HepG2 (cell line): ENCODE results near the gene HOXD4. TPM values are rescaled to one million over a fixed set of nuclear protein-coding genes. Genes with fewer than 3 reads are reported as not detected.

Experiments used
- ATF7-NPFF ChIP-seq: sonication (generic); formaldehyde crosslinking; IDR thresholded peaks from 2 replicates; pipeline ENCODE4 v1.8.1; 2023; ENCODE audit warnings: mild to moderate bottlenecking, low read depth, missing genetic modification reagents, moderate library complexity
- HES4 ChIP-seq: sonication (generic); formaldehyde crosslinking; IDR thresholded peaks from 2 replicates; pipeline ENCODE4 v1.9.0; 2021; ENCODE audit warnings: mild to moderate bottlenecking, missing genetic modification reagents, borderline replicate concordance
- HOXD1 ChIP-seq: sonication (generic); formaldehyde crosslinking; IDR thresholded peaks from 2 replicates; pipeline ENCODE4 v1.5.0; 2020; ENCODE audit warnings: missing genetic modification reagents
- NCOA5 ChIP-seq: sonication (generic); formaldehyde crosslinking; IDR thresholded peaks from 2 replicates; pipeline ENCODE4 v1.4.0; 2020; ENCODE audit warnings: missing genetic modification reagents
- NFE2L1 ChIP-seq: sonication (generic); formaldehyde crosslinking; IDR thresholded peaks from 2 replicates; pipeline ENCODE4 v1.4.0; 2020; ENCODE audit warnings: missing genetic modification reagents, mild to moderate bottlenecking, borderline replicate concordance
- NFE2L2 ChIP-seq: fragments of 150-350 bp; IDR thresholded peaks from 2 replicates; pipeline ENCODE4 v1.6.1; 2014; ENCODE audit warnings: low read length
- NFIC ChIP-seq: IDR thresholded peaks from 2 replicates; pipeline ENCODE4 v1.6.1; 2012; ENCODE audit warnings: mild to moderate bottlenecking, low read length, inconsistent platforms
- RXRB ChIP-seq: IDR thresholded peaks from 2 replicates; pipeline ENCODE4 v1.6.1; 2016; ENCODE audit warnings: borderline replicate concordance, missing genetic modification reagents, missing compliant biosample characterization
- SMYD3 ChIP-seq: sonication (generic); formaldehyde crosslinking; IDR thresholded peaks from 2 replicates; pipeline ENCODE4 v1.8.1; 2023; ENCODE audit warnings: mild to moderate bottlenecking, missing genetic modification reagents
- TBL1XR1 ChIP-seq: fragments of 150-350 bp; IDR thresholded peaks from 2 replicates; pipeline ENCODE4 v1.6.1; 2014; ENCODE audit warnings: borderline replicate concordance, low read length; ENCODE audit not compliant: partially characterized antibody
- ZBTB21 ChIP-seq: sonication (generic); formaldehyde crosslinking; IDR thresholded peaks from 2 replicates; pipeline ENCODE4 v1.4.0; 2020; ENCODE audit warnings: missing genetic modification reagents
- ZBTB3 ChIP-seq: sonication (generic); formaldehyde crosslinking; IDR thresholded peaks from 2 replicates; pipeline ENCODE4 v1.4.0; 2020; ENCODE audit warnings: low read depth, mild to moderate bottlenecking, moderate library complexity, missing genetic modification reagents, borderline replicate concordance
- ZFP36L1 ChIP-seq: sonication (generic); formaldehyde crosslinking; IDR thresholded peaks from 2 replicates; pipeline ENCODE4 v1.8.0; 2022; ENCODE audit warnings: mild to moderate bottlenecking, missing genetic modification reagents, moderate library complexity
- ZFP41 ChIP-seq: sonication (generic); formaldehyde crosslinking; IDR thresholded peaks from 2 replicates; pipeline ENCODE4 v1.4.0; 2020; ENCODE audit warnings: mild to moderate bottlenecking, missing genetic modification reagents, borderline replicate concordance
- ZKSCAN1 ChIP-seq: fragments of 150-350 bp; IDR thresholded peaks from 2 replicates; pipeline ENCODE4 v1.6.1; 2014; ENCODE audit warnings: low read length
- ZNF282 ChIP-seq: fragments of 450-650 bp; IDR thresholded peaks from 2 replicates; pipeline ENCODE4 v1.6.1; 2018; ENCODE audit not compliant: partially characterized antibody
- ZNF317 ChIP-seq: sonication (generic); formaldehyde crosslinking; IDR thresholded peaks from 2 replicates; pipeline ENCODE4 v1.5.0; 2020; ENCODE audit warnings: mild to moderate bottlenecking, missing genetic modification reagents
- ZNF766 ChIP-seq: sonication (generic); formaldehyde crosslinking; IDR thresholded peaks from 2 replicates; pipeline ENCODE4 v1.5.0; 2020; ENCODE audit warnings: missing genetic modification reagents, borderline replicate concordance
- ZNF883 ChIP-seq: sonication (generic); formaldehyde crosslinking; IDR thresholded peaks from 2 replicates; pipeline ENCODE4 v1.5.1; 2020; ENCODE audit warnings: mild to moderate bottlenecking, missing genetic modification reagents; ENCODE audit errors: not compliant biosample characterization
- ZSCAN31 ChIP-seq: sonication (generic); formaldehyde crosslinking; IDR thresholded peaks from 2 replicates; pipeline ENCODE4 v1.5.0; 2020; ENCODE audit warnings: low read depth, mild to moderate bottlenecking, missing genetic modification reagents
- polyA plus RNA-seq, 8 experiments: library from polyadenylated mRNA; depleted of rRNA in 3 of 8; stranded (reverse) in 7 of 8; unstranded in 1 of 8; fragments of >200 nt; fragmentation: Illumina TruSeq in 4 of 8; extraction: Trizol in 4 of 8; gene quantifications; 2 replicates each; pipeline versions ENCODE4 v1.2.1 to v1.2.3, GENCODE V29; 2011 to 2016; ENCODE audit warnings: low read depth in 4 of 8, missing spikeins in 1 of 8, mixed read lengths in 1 of 8; ENCODE audit not compliant: insufficient read depth in 1 of 8
- total RNA-seq, 5 experiments: library from RNA; depleted of rRNA; stranded (reverse); fragments of >200 nt; fragmentation: Illumina TruSeq; extraction: Trizol; gene quantifications; 2 replicates each; pipeline ENCODE4 v1.2.3, GENCODE V29; 2016; ENCODE audit warnings: low read depth in 1 of 5
- TF ChIP-seq, protein P1 (sequence below): conservative IDR thresholded peaks from 2 replicates; pipeline ENCODE4 v1.6.1; 2018; ENCODE audit warnings: missing genetic modification reagents
- TF ChIP-seq, protein P2 (sequence below): sonication (generic); formaldehyde crosslinking; IDR thresholded peaks from 2 replicates; pipeline ENCODE4 v1.8.0; 2022; ENCODE audit warnings: mild to moderate bottlenecking, missing genetic modification reagents; ENCODE audit not compliant: insufficient replicate concordance
- TF ChIP-seq, protein P3 (sequence below): sonication (generic); formaldehyde crosslinking; IDR thresholded peaks from 2 replicates; pipeline ENCODE4 v1.9.0; 2022; ENCODE audit warnings: low read depth, missing genetic modification reagents
- TF ChIP-seq, protein P4 (sequence below): sonication (generic); formaldehyde crosslinking; IDR thresholded peaks from 2 replicates; pipeline ENCODE4 v1.4.0; 2020; ENCODE audit warnings: mild to moderate bottlenecking, missing genetic modification reagents
- TF ChIP-seq, protein P5 (sequence below): sonication (generic); formaldehyde crosslinking; IDR thresholded peaks from 2 replicates; pipeline ENCODE4 v1.4.0; 2020; ENCODE audit warnings: missing genetic modification reagents, low read depth, mild to moderate bottlenecking, borderline replicate concordance

Gene HOXD4
- total and polyA plus RNA-seq, 2 of the 13 experiments (the other 11 are each of a cell fraction or from before 2014, with no cell fraction given): not detected

DNA sequence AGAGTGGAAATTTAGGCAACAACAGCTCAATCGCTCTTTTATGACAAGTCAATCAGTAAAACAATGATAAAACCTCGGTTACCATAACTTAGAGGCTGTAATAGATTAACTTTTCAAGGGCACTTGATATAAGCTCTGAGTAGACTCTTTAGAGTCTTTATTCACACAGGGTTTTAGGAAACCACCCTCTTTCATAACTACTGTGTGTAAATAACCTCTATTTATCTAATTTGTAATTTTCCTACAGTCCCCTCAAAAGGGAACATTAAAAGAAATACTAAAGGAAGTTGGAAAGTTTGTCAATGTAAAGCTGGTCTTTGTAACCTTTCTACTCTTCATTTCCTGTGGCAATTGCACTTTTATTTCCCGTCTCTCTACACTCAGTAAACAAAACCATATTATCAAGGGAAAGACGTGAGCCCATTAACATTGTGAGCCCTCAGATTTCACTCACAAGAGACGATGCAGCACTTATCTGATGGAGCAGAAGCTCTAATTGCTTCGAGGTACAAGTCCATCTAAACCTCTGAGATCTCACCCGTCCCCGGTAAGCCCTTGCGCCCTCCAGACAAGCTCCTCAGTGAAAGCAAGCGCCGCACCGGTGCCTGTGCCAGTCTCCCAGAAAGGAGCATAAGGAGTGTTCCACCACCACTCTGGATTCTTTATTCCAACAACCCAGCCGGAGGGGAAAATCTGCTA is 36.0 kb downstream of the HOXD4 start (continued):
- TF ChIP-seq, protein P1, sequence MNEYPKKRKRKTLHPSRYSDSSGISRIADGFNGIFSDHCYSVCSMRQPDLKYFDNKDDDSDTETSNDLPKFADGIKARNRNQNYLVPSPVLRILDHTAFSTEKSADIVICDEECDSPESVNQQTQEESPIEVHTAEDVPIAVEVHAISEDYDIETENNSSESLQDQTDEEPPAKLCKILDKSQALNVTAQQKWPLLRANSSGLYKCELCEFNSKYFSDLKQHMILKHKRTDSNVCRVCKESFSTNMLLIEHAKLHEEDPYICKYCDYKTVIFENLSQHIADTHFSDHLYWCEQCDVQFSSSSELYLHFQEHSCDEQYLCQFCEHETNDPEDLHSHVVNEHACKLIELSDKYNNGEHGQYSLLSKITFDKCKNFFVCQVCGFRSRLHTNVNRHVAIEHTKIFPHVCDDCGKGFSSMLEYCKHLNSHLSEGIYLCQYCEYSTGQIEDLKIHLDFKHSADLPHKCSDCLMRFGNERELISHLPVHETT: 0 out of 2 replicates have a peak, but pooled peaks have one; percentile 18
- TF ChIP-seq ZFP36L1 (CRISPR knock-in tag) (0 out of 2 replicates have a peak, but pooled peaks have one; percentile 41), ZNF317 (CRISPR knock-in tag) (no peak; the same call in 1 of the 2 replicates), ZNF766 (no peak), TBL1XR1 (no peak), ZFP41 (CRISPR knock-in tag) (no peak), ATF7-NPFF (CRISPR knock-in tag) (no peak), ZKSCAN1 (no peak), ZSCAN31 (0 out of 2 replicates have a peak, but pooled peaks have one; percentile 77), HOXD1 (CRISPR knock-in tag) (peak; percentile 95), SMYD3 (CRISPR knock-in tag) (peak; percentile 85; the same call in 1 of the 2 replicates), NCOA5 (CRISPR knock-in tag) (no peak), RXRB (no peak; the same call in 1 of the 2 replicates), HES4 (CRISPR knock-in tag) (no peak), ZNF282 (no peak), ZNF883 (peak; percentile 36), NFE2L1 (CRISPR knock-in tag) (no peak), NFIC (peak; percentile 89), ZBTB21 (CRISPR knock-in tag) (no peak), NFE2L2 (no peak), ZBTB3 (CRISPR knock-in tag) (no peak; the same call in 1 of the 2 replicates)
- TF ChIP-seq, protein P2, sequence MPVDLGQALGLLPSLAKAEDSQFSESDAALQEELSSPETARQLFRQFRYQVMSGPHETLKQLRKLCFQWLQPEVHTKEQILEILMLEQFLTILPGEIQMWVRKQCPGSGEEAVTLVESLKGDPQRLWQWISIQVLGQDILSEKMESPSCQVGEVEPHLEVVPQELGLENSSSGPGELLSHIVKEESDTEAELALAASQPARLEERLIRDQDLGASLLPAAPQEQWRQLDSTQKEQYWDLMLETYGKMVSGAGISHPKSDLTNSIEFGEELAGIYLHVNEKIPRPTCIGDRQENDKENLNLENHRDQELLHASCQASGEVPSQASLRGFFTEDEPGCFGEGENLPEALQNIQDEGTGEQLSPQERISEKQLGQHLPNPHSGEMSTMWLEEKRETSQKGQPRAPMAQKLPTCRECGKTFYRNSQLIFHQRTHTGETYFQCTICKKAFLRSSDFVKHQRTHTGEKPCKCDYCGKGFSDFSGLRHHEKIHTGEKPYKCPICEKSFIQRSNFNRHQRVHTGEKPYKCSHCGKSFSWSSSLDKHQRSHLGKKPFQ (CRISPR knock-in tag): no peak
- TF ChIP-seq, protein P3, sequence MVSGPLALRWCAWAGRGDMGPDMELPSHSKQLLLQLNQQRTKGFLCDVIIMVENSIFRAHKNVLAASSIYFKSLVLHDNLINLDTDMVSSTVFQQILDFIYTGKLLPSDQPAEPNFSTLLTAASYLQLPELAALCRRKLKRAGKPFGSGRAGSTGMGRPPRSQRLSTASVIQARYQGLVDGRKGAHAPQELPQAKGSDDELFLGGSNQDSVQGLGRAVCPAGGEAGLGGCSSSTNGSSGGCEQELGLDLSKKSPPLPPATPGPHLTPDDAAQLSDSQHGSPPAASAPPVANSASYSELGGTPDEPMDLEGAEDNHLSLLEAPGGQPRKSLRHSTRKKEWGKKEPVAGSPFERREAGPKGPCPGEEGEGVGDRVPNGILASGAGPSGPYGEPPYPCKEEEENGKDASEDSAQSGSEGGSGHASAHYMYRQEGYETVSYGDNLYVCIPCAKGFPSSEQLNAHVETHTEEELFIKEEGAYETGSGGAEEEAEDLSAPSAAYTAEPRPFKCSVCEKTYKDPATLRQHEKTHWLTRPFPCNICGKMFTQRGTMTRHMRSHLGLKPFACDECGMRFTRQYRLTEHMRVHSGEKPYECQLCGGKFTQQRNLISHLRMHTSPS (CRISPR knock-in tag): no peak
- TF ChIP-seq, protein P4, sequence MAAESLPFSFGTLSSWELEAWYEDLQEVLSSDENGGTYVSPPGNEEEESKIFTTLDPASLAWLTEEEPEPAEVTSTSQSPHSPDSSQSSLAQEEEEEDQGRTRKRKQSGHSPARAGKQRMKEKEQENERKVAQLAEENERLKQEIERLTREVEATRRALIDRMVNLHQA (CRISPR knock-in tag): no peak
- TF ChIP-seq, protein P5, sequence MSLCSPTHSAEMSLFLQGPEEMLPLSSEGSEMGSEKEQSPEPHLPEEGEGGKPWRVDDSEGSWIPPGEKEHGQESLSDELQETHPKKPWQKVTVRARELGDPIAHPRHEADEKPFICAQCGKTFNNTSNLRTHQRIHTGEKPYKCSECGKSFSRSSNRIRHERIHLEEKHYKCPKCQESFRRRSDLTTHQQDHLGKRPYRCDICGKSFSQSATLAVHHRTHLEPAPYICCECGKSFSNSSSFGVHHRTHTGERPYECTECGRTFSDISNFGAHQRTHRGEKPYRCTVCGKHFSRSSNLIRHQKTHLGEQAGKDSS (CRISPR knock-in tag): no peak
